ENCODE measurements around the gene RAB3B.

GRCh38 chr1:51908499-51908898 is 82.0 kb downstream of the RAB3B start:
- TF ChIP-seq, protein P1, sequence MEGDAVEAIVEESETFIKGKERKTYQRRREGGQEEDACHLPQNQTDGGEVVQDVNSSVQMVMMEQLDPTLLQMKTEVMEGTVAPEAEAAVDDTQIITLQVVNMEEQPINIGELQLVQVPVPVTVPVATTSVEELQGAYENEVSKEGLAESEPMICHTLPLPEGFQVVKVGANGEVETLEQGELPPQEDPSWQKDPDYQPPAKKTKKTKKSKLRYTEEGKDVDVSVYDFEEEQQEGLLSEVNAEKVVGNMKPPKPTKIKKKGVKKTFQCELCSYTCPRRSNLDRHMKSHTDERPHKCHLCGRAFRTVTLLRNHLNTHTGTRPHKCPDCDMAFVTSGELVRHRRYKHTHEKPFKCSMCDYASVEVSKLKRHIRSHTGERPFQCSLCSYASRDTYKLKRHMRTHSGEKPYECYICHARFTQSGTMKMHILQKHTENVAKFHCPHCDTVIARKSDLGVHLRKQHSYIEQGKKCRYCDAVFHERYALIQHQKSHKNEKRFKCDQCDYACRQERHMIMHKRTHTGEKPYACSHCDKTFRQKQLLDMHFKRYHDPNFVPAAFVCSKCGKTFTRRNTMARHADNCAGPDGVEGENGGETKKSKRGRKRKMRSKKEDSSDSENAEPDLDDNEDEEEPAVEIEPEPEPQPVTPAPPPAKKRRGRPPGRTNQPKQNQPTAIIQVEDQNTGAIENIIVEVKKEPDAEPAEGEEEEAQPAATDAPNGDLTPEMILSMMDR (IDR thresholded peaks at IDR 0.05) = no peak
- TF ChIP-seq POLR2A (IDR thresholded peaks at IDR 0.05) = no peak

Measured in heart left ventricle (tissue), 13 donors.